ENCODE data around the gene SUB1.

Gene SUB1

GRCh38 chr5:32627219-32627870 lies 42.0 kb downstream of the SUB1 start:
- no peaks in the 10 kb centered on the region for H3K36me3 ChIP-seq (ENCODE audit: control insufficient read depth in 2 of 2, insufficient read depth in 1 of 2, low read length in 2 of 2)
- H3K4me3 ChIP-seq (ENCODE audit: low read depth, low read length): no peak overlapping the region
- TF ChIP-seq REST (tag by site-specific recombination; IDR thresholded peaks at IDR 0.05): 0 out of 2 replicates have a peak, but pooled peaks have one; percentile 25
- TF ChIP-seq ZIC2 (tag by site-specific recombination; IDR thresholded peaks at IDR 0.05): peak; percentile 17; the same call in 1 of the 2 replicates
- TF ChIP-seq ZNF423 (tag by site-specific recombination; IDR thresholded peaks at IDR 0.05): no peak
- ChIA-PET POLR2A (no interaction called here), CTCF (interaction anchor here (0.6 to 1.5 kb wide), 3 partner anchors 15 to 1243 kb away, joined by 3 to 4 read pairs (median 3); no protein-coding TSS in a partner anchor)
- no peaks in the 10 kb centered on the region for H3K9me3 ChIP-seq (ENCODE audit: control insufficient read depth, insufficient read depth, low read depth, low read length)
- no peaks in the 10 kb centered on the region for H3K4me1 ChIP-seq (ENCODE audit: control insufficient read depth, insufficient read depth, low read length)
- no peak overlapping the region for H3K27ac ChIP-seq (ENCODE audit: extremely low read depth, low read depth, low read length)

- TF ChIP-seq PRDM10 (tag by site-specific recombination; IDR thresholded peaks at IDR 0.05) (no peak), YY2 (tag by site-specific recombination; IDR thresholded peaks at IDR 0.05) (no peak), ZNF449 (tag by site-specific recombination; IDR thresholded peaks at IDR 0.05) (no peak), ZNF488 (tag by site-specific recombination; IDR thresholded peaks at IDR 0.05) (no peak), ZNF138 (tag by site-specific recombination; IDR thresholded peaks at IDR 0.05; ENCODE audit: borderline replicate concordance) (no peak), ZNF701 (tag by site-specific recombination; IDR thresholded peaks at IDR 0.05) (no peak), ZNF76 (tag by site-specific recombination; IDR thresholded peaks at IDR 0.05; ENCODE audit: borderline replicate concordance, low read depth) (no peak), ZNF211 (tag by site-specific recombination; IDR thresholded peaks at IDR 0.05; ENCODE audit: low read depth) (no peak), ZNF280D (tag by site-specific recombination; IDR thresholded peaks at IDR 0.05) (no peak), KLF17 (tag by site-specific recombination; IDR thresholded peaks at IDR 0.05) (no peak)
- no peak overlapping the region for H3K4me3 ChIP-seq (ENCODE audit: low read depth, low read length)
- H3K36me3 ChIP-seq (ENCODE audit: control insufficient read depth in 2 of 2, insufficient read depth in 1 of 2, low read length in 2 of 2): no peaks in the 10 kb centered on the region
- ChIA-PET POLR2A (no interaction called here), CTCF (interaction anchor here (0.6 to 1.5 kb wide), 3 partner anchors 16 to 139 kb away, joined by 3 to 4 read pairs (median 3); no protein-coding TSS in a partner anchor)
- no peaks in the 10 kb centered on the region for H3K9me3 ChIP-seq (ENCODE audit: control insufficient read depth, insufficient read depth, low read depth, low read length)
- H3K4me1 ChIP-seq (ENCODE audit: control insufficient read depth, insufficient read depth, low read length): no peaks in the 10 kb centered on the region
- no peak overlapping the region for H3K27ac ChIP-seq (ENCODE audit: extremely low read depth, low read depth, low read length)
Observed at GRCh38 chr5:32628049-32628844, 42.9 kb downstream of the SUB1 start.
